OCI-LY7 (cell line): ENCODE measurements around the gene SH3PXD2A. TPM values are rescaled to one million over a fixed set of nuclear protein-coding genes. Genes with fewer than 3 reads are reported as not detected.
"Not testable (repeated sequence)": the region's sequence is repeated elsewhere in the genome, so short reads cannot be mapped to it uniquely, and the experiment has no call there.

Experiments
- BruUV-seq: library from RNA; stranded (reverse); fragments of 400-500 nt; replicated peaks from 2 replicates; lab custom pipeline; 2021; lab: Mats Ljungman, UMichigan
- CTCF ChIA-PET: fragments of 300-600 bp; sonication (Branson Sonifier 250); formaldehyde crosslinking; loops from one replicate; lab custom pipeline; 2022; ENCODE audit warnings: antibody characterized with exemption; ENCODE audit not compliant: unreplicated experiment; lab: Charles Lee
- POLR2A ChIA-PET: fragments of 300-600 bp; sonication (Branson Sonifier 250); formaldehyde crosslinking; loops from one replicate; lab custom pipeline; 2022; ENCODE audit warnings: antibody characterized with exemption; lab: Charles Lee
- DNase-seq: peaks from one replicate; pipeline ENCODE4 v3.0.0-alpha.2; 2015; ENCODE audit warnings: low spot score
- H2AFZ ChIP-seq: fragments of 200-600 bp; sonication (generic), shearing (Covaris generic); 2 replicates; pipeline ENCODE4 v1.6.1; 2014; ENCODE audit warnings: mild to moderate bottlenecking, antibody characterized with exemption, low read length, moderate library complexity
- H3K27ac ChIP-seq: fragments of 200-600 bp; sonication (generic); 2 replicates; pipeline ENCODE4 v1.5.1; 2014; ENCODE audit warnings: mixed run types, low read depth, mild to moderate bottlenecking, moderate library complexity, low read length, inconsistent platforms; ENCODE audit not compliant: poor library complexity, severe bottlenecking
- H3K36me3 ChIP-seq: fragments of 200-600 bp; sonication (generic); 2 replicates; pipeline ENCODE4 v1.6.1; 2014; ENCODE audit warnings: mild to moderate bottlenecking, antibody characterized with exemption, low read length, moderate library complexity, mixed read lengths; ENCODE audit not compliant: insufficient read depth
- H3K4me1 ChIP-seq: fragments of 200-600 bp; sonication (generic); 2 replicates; pipeline ENCODE4 v1.5.1; 2014; ENCODE audit warnings: mild to moderate bottlenecking, low read length; ENCODE audit not compliant: insufficient read depth, poor library complexity, severe bottlenecking
- H3K4me2 ChIP-seq: fragments of 200-600 bp; sonication (generic); 2 replicates; pipeline ENCODE4 v1.6.1; 2014; ENCODE audit warnings: mild to moderate bottlenecking, low read length
- H3K4me3 ChIP-seq: fragments of 200-600 bp; sonication (generic); 2 replicates; pipeline ENCODE4 v1.5.1; 2014; ENCODE audit warnings: mild to moderate bottlenecking, low read depth, low read length; ENCODE audit not compliant: poor library complexity, severe bottlenecking
- H3K79me2 ChIP-seq: fragments of 200-600 bp; sonication (generic); 2 replicates; pipeline ENCODE4 v1.6.1; 2016; ENCODE audit warnings: low read depth, mild to moderate bottlenecking, low read length, moderate library complexity, mixed read lengths; ENCODE audit not compliant: insufficient read depth
- H3K9me2 ChIP-seq: fragments of 200-600 bp; sonication (generic); 2 replicates; pipeline ENCODE4 v1.6.1; 2016; ENCODE audit warnings: mild to moderate bottlenecking, low read length, mixed read lengths; ENCODE audit not compliant: insufficient read depth
- H3K9me3 ChIP-seq: fragments of 200-600 bp; sonication (generic); 2 replicates; pipeline ENCODE4 v1.6.1; 2014; ENCODE audit warnings: mild to moderate bottlenecking, mixed run types, low read length, mixed read lengths
- H4K20me1 ChIP-seq: fragments of 200-600 bp; sonication (generic); 2 replicates; pipeline ENCODE4 v1.6.1; 2014; ENCODE audit warnings: mild to moderate bottlenecking, antibody characterized with exemption, low read length, moderate library complexity, mixed read lengths; ENCODE audit not compliant: insufficient read depth
- EZH2phosphoT487 ChIP-seq: fragments of 200-600 bp; sonication (generic); IDR thresholded peaks from 2 replicates; pipeline ENCODE4 v1.6.1; 2018; ENCODE audit warnings: low read depth, borderline replicate concordance, mild to moderate bottlenecking, mixed run types, antibody characterized with exemption, low read length, moderate library complexity, mixed read lengths
- intact Hi-C: fragments of 100-400 bp; cut with micrococcal nuclease; formaldehyde crosslinking; loops from one replicate; pipeline ENCODE4 v1.10.0; 2022; ENCODE audit not compliant: unreplicated experiment
- total RNA-seq, 2 experiments: library from RNA; depleted of rRNA in 1 of 2; stranded (reverse); fragments of >200 nt in 1 of 2; shearing (Covaris generic) in 1 of 2; gene quantifications; 2 replicates each; pipeline ENCODE4 v1.2.3, GENCODE V29; 2014 to 2022
- TF ChIP-seq, protein P1 (sequence below): fragments of 200-600 bp; sonication (generic); conservative IDR thresholded peaks from 2 replicates; pipeline ENCODE4 v1.5.1; 2014; ENCODE audit warnings: mild to moderate bottlenecking, antibody characterized with exemption, low read length, moderate library complexity, mixed read lengths

SH3PXD2A gene
- total RNA-seq, 2 experiments from 2014 or later, result 0.85 to 5.9 TPM

DNA sequence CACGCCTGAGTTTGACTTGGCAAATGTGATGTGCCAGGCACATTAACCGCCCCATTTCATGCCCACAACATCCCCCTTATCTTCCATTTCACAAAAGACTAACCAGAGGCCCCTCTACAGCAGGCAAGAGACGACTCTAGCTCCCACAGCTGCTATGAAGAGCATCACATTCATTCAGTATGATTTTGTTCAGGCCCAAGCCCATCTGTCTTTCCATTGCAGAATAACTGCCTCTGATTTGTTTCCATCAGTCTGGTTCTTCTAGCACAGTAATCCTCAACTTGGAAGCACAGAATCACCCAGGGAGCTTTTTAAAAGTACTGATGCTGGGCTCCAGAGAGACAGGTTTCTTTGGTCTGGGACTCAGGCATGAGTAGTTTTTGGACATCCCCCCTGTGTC lies 192.1 kb downstream of the SH3PXD2A start:
- H3K4me1 ChIP-seq, result no peaks in the 10 kb centered on the region
- BruUV-seq, result no TSS peak
- CTCF ChIA-PET, result no interaction called here
- no peaks in the 10 kb centered on the region for H3K79me2 ChIP-seq
- H3K36me3 ChIP-seq, result no peaks in the 10 kb centered on the region
- H2AFZ ChIP-seq, result no peak overlapping the region
- TF ChIP-seq, protein P1, sequence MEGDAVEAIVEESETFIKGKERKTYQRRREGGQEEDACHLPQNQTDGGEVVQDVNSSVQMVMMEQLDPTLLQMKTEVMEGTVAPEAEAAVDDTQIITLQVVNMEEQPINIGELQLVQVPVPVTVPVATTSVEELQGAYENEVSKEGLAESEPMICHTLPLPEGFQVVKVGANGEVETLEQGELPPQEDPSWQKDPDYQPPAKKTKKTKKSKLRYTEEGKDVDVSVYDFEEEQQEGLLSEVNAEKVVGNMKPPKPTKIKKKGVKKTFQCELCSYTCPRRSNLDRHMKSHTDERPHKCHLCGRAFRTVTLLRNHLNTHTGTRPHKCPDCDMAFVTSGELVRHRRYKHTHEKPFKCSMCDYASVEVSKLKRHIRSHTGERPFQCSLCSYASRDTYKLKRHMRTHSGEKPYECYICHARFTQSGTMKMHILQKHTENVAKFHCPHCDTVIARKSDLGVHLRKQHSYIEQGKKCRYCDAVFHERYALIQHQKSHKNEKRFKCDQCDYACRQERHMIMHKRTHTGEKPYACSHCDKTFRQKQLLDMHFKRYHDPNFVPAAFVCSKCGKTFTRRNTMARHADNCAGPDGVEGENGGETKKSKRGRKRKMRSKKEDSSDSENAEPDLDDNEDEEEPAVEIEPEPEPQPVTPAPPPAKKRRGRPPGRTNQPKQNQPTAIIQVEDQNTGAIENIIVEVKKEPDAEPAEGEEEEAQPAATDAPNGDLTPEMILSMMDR, result no peak
- no peak for TF ChIP-seq EZH2phosphoT487
- no peaks in the 10 kb centered on the region for H3K9me2 ChIP-seq
- no peak overlapping the region for H3K27ac ChIP-seq
- H4K20me1 ChIP-seq, result no peaks in the 10 kb centered on the region
- no peak overlapping the region for H3K4me3 ChIP-seq
- no peaks in the 10 kb centered on the region for H3K9me3 ChIP-seq
- intact Hi-C loops, result no loop called here
- H3K4me2 ChIP-seq, result no peak overlapping the region
- DNase-seq, result no peak
- POLR2A ChIA-PET, result no interaction called here

DNA sequence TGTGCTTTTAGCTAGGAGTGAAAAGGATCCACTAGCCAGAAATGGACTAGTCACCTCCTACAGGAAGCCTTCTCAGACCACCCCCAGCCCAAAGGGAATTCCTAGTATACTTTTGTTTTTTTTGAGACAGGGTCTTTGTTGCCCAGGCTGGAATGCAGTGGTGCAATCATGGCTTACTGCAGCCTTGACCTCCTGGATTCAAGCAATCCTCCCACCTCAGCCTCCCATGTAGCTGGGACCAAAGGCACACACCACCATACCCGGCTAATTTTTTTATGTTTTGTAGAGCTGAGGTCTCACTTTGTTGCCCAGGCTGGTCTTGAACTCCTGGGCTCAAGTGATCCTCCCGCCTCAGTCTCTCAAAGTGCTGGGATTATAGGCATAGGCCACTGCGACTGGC lies 192.7 kb downstream of the SH3PXD2A start:
- H3K36me3 ChIP-seq, H3K4me2 ChIP-seq, POLR2A ChIA-PET, intact Hi-C loops, H3K9me3 ChIP-seq, H3K27ac ChIP-seq, H3K79me2 ChIP-seq, H3K4me1 ChIP-seq, H3K4me3 ChIP-seq, DNase-seq, BruUV-seq, CTCF ChIA-PET, H4K20me1 ChIP-seq, H2AFZ ChIP-seq, H3K9me2 ChIP-seq: not testable (repeated sequence)

DNA sequence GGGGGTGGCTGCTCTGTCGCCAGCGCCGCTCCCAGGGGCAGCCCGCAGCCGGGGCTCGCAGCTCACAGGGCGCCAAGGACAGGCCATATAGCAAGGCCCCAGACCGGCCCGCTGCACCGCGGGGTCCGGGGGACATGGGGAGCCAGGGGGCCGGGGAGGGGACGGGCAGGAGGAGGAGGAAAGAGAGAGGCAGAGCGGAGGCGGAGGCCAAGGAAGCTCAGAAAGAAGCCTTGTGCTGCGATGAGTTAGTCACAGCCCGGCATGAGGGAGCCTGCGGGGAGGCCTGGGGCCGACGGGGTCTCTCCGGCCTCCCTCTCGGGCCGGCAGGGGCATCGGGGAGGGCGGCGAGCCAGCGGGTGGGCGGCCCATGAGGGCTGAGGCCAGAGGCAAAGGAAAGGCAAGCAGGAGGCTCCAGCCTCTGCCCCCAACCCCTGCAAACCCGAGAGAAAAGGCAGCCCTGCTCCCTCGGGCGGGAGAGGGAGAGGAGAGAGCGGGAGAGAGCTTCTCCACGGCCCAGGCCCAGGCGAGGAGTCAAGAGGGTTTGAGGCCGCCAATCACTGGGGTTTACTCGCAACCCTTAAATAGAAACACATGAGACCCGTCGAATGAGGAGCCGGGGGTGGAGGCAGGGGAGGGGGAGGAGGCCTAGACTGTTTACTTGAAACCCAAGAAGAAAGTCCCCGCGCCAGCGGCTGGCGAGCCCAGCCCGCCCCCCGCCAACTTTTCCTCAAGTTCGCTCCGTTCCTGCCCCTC lies 194.0 kb downstream of the SH3PXD2A start:
- H4K20me1 ChIP-seq, result no peaks in the 10 kb centered on the region
- POLR2A ChIA-PET, result interaction anchor here (0.6 kb wide), 1 partner anchor 86 kb away, joined by 4 read pairs; no protein-coding TSS in a partner anchor
- H3K4me2 ChIP-seq, result no peak overlapping the region
- DNase-seq, result no peak
- H2AFZ ChIP-seq, result no peak overlapping the region
- no peaks in the 10 kb centered on the region for H3K36me3 ChIP-seq
- H3K9me3 ChIP-seq, result no peaks in the 10 kb centered on the region
- intact Hi-C loops, result no loop called here
- H3K9me2 ChIP-seq, result no peaks in the 10 kb centered on the region
- H3K4me3 ChIP-seq, result no peak overlapping the region
- no TSS peak for BruUV-seq
- no peaks in the 10 kb centered on the region for H3K79me2 ChIP-seq
- H3K4me1 ChIP-seq, result no peaks in the 10 kb centered on the region
- CTCF ChIA-PET, result no interaction called here
- no peak overlapping the region for H3K27ac ChIP-seq
- TF ChIP-seq, protein P1, result no peak
- TF ChIP-seq EZH2phosphoT487, result no peak
